ENCODE data around the gene MEST. TPM values are rescaled to one million over a fixed set of nuclear protein-coding genes. Genes with fewer than 3 reads are reported as not detected.

The MEST gene
- total and polyA plus RNA-seq, 2 of the 13 experiments (the other 11 are each of a cell fraction or from before 2014, with no cell fraction given) = 49.5 to 54.6 TPM

DNA sequence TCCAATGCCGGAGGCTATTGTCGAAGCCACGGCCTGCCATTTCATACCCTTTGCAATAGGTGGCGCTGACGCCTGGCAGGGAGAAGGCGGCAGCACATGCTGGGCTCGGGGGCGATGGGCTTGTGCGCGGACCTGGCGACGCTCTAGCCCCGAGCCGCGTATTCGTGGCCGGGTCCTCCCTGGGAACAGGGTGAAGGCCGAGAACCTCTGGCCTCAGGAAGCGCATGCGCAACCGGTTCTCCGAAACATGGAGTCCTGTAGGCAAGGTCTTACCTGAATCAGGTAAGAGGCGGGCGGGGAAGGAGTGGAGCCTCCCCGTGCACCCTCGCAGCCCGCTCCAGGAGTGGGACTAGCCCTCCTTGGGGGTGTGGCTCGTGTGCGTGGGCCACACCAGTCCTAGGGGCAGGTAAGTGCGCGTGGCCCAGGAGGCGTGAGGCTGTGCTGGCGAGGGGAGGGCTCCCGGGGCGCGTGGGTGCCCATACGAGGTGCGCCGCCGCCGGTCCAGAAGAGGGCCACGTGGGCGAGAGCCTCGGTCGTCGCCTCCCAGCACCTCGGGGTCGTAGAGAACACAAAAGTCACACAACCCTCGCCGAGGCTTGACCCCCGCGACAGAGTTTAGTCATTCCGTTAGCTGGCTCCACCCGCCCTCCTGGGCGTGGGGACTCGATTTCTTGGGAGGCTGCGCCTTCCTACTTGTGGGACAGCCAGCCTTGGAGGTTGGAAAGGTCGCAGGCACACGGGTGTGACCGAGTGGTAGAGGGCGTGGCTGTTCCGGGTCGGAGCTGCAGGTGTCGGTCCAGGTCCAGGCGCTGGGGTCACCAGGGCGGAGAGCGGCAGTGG, 5.6 kb upstream of the MEST start (continued):
- peak; percentile 64; the same call in 1 of the 2 replicates for TF ChIP-seq ZNF768 (CRISPR knock-in tag; IDR thresholded peaks at IDR 0.05)
- 0 out of 2 replicates have a peak, but pooled peaks have one; percentile 46 for TF ChIP-seq MEIS1 (CRISPR knock-in tag; IDR thresholded peaks at IDR 0.05; ENCODE audit: borderline replicate concordance)
- no peak; the same call in 1 of the 2 replicates for TF ChIP-seq ARNT2 (CRISPR knock-in tag; IDR thresholded peaks at IDR 0.05; ENCODE audit: low read depth)
- peak; percentile 78; the same call in 1 of the 2 replicates for TF ChIP-seq YEATS2 (CRISPR knock-in tag; IDR thresholded peaks at IDR 0.05; ENCODE audit: borderline replicate concordance)
- TF ChIP-seq POLR2AphosphoS5 (IDR thresholded peaks at IDR 0.05; ENCODE audit: low read depth, low read length) = peak; percentile 47; the same call in 1 of the 2 replicates
- peak; percentile 86; the same call in 1 of the 2 replicates for TF ChIP-seq ZNF788 (CRISPR knock-in tag; IDR thresholded peaks at IDR 0.05; ENCODE audit: borderline replicate concordance)
- TF ChIP-seq, protein P1, sequence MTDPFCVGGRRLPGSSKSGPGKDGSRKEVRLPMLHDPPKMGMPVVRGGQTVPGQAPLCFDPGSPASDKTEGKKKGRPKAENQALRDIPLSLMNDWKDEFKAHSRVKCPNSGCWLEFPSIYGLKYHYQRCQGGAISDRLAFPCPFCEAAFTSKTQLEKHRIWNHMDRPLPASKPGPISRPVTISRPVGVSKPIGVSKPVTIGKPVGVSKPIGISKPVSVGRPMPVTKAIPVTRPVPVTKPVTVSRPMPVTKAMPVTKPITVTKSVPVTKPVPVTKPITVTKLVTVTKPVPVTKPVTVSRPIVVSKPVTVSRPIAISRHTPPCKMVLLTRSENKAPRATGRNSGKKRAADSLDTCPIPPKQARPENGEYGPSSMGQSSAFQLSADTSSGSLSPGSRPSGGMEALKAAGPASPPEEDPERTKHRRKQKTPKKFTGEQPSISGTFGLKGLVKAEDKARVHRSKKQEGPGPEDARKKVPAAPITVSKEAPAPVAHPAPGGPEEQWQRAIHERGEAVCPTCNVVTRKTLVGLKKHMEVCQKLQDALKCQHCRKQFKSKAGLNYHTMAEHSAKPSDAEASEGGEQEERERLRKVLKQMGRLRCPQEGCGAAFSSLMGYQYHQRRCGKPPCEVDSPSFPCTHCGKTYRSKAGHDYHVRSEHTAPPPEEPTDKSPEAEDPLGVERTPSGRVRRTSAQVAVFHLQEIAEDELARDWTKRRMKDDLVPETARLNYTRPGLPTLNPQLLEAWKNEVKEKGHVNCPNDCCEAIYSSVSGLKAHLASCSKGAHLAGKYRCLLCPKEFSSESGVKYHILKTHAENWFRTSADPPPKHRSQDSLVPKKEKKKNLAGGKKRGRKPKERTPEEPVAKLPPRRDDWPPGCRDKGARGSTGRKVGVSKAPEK (CRISPR knock-in tag; IDR thresholded peaks at IDR 0.05; ENCODE audit: borderline replicate concordance) = no peak
- TF ChIP-seq, protein P2, sequence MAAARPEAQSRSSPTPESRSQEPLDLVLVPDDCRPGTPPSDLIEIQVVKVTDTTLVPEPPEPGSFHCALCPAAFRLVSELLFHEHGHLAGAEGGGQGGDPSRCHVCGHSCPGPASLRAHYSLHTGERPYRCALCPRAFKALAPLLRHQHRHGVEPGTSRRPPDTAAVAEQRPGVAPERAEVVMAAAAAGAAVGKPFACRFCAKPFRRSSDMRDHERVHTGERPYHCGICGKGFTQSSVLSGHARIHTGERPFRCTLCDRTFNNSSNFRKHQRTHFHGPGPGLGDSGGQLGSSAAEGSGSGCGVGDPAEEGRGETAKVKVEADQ (CRISPR knock-in tag; IDR thresholded peaks at IDR 0.05; ENCODE audit: borderline replicate concordance) = 0 out of 2 replicates have a peak, but pooled peaks have one; percentile 25
- TF ChIP-seq, protein P3, sequence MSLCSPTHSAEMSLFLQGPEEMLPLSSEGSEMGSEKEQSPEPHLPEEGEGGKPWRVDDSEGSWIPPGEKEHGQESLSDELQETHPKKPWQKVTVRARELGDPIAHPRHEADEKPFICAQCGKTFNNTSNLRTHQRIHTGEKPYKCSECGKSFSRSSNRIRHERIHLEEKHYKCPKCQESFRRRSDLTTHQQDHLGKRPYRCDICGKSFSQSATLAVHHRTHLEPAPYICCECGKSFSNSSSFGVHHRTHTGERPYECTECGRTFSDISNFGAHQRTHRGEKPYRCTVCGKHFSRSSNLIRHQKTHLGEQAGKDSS (CRISPR knock-in tag; IDR thresholded peaks at IDR 0.05; ENCODE audit: borderline replicate concordance, low read depth) = 0 out of 2 replicates have a peak, but pooled peaks have one; percentile 26
- TF ChIP-seq, protein P4, sequence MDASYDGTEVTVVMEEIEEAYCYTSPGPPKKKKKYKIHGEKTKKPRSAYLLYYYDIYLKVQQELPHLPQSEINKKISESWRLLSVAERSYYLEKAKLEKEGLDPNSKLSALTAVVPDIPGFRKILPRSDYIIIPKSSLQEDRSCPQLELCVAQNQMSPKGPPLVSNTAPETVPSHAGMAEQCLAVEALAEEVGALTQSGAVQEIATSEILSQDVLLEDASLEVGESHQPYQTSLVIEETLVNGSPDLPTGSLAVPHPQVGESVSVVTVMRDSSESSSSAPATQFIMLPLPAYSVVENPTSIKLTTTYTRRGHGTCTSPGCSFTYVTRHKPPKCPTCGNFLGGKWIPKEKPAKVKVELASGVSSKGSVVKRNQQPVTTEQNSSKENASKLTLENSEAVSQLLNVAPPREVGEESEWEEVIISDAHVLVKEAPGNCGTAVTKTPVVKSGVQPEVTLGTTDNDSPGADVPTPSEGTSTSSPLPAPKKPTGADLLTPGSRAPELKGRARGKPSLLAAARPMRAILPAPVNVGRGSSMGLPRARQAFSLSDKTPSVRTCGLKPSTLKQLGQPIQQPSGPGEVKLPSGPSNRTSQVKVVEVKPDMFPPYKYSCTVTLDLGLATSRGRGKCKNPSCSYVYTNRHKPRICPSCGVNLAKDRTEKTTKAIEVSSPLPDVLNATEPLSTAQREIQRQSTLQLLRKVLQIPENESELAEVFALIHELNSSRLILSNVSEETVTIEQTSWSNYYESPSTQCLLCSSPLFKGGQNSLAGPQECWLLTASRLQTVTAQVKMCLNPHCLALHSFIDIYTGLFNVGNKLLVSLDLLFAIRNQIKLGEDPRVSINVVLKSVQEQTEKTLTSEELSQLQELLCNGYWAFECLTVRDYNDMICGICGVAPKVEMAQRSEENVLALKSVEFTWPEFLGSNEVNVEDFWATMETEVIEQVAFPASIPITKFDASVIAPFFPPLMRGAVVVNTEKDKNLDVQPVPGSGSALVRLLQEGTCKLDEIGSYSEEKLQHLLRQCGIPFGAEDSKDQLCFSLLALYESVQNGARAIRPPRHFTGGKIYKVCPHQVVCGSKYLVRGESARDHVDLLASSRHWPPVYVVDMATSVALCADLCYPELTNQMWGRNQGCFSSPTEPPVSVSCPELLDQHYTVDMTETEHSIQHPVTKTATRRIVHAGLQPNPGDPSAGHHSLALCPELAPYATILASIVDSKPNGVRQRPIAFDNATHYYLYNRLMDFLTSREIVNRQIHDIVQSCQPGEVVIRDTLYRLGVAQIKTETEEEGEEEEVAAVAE (CRISPR knock-in tag; IDR thresholded peaks at IDR 0.05; ENCODE audit: borderline replicate concordance) = no peak; the same call in 1 of the 2 replicates
- 0 out of 2 replicates have a peak, but pooled peaks have one; percentile 0 for TF ChIP-seq KLF15 (CRISPR knock-in tag; IDR thresholded peaks at IDR 0.05; ENCODE audit: borderline replicate concordance)
- peak; percentile 70; the same call in 1 of the 2 replicates for TF ChIP-seq IRX3 (CRISPR knock-in tag; IDR thresholded peaks at IDR 0.05; ENCODE audit: borderline replicate concordance, low read depth)
- no peak for TF ChIP-seq MAFG (CRISPR knock-in tag; IDR thresholded peaks at IDR 0.05)
- TF ChIP-seq XRCC5 (optimal IDR thresholded peaks at IDR 0.05; ENCODE audit: low read length) = peak; percentile 80
- TF ChIP-seq, protein P5, sequence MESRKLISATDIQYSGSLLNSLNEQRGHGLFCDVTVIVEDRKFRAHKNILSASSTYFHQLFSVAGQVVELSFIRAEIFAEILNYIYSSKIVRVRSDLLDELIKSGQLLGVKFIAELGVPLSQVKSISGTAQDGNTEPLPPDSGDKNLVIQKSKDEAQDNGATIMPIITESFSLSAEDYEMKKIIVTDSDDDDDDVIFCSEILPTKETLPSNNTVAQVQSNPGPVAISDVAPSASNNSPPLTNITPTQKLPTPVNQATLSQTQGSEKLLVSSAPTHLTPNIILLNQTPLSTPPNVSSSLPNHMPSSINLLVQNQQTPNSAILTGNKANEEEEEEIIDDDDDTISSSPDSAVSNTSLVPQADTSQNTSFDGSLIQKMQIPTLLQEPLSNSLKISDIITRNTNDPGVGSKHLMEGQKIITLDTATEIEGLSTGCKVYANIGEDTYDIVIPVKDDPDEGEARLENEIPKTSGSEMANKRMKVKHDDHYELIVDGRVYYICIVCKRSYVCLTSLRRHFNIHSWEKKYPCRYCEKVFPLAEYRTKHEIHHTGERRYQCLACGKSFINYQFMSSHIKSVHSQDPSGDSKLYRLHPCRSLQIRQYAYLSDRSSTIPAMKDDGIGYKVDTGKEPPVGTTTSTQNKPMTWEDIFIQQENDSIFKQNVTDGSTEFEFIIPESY (CRISPR knock-in tag; IDR thresholded peaks at IDR 0.05) = peak; percentile 40; the same call in 1 of the 2 replicates
